GM19438 (cell line): Measurements from ENCODE around the gene RSPH1.

Experiments
- ATAC-seq: cut with Tn5 transposase; IDR thresholded peaks from one replicate; pipeline ENCODE4 v1.9.1; 2021; ENCODE audit warnings: low read depth; ENCODE audit not compliant: unreplicated experiment

The RSPH1 gene

DNA sequence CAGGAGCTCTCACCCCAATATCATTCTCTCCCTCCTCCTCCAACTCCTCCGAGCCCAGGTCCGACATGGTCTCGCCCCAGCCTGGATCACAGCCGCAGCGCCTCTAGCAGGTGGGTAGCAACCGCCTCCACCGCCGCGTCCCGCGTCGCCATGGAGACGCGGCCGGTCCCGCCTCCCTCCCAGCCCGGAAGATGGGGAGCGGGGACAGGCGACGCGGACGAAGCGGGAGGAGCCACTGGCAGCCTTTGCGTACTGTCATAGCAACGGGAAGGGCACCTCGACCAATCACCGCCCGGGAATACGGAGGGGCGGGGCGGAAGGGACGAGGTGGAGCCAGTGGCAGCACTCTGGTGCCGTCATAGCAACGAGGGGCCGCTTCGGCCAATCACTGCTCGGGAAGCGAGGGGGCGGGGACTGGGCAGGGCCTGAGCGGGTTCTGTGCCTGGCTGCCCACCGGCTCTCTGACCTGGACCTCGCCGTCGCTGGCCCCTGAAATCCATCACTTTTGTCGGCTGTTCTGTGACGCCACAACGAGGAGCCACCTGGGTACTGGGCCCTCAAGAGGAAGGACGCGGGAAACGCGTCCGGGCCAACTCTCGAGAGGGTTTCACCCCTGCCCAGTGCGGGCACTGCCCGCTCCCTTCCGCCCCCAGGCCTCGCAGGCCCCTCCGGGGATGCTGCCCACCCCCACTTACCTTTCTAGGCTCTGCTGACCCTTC is at the start of gene RSPH1:
RSPH1 (minus strand) TSS at position 105 of the 719 bp plus-strand sequence; CDS start at position 67, 38 bp downstream.
- peak; percentile 98 for ATAC-seq

DNA sequence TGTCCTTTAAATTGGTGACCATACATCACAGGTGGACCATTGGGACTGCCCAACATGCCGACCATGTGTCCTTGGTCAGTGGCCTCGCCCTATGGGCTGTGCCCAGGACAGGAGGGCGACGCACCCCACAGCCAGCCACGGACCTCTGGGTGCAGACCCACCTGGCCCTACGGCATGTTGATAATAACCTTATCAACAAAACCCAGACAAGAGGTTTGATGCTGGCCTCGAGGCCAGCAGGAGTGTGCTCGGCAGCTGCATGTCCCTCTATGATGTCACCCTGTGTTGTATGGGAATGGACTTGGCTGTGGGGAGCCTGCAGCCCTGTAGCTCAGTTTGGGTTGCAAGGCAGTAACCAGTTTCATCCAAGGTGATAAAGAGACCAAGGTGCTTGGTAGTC is 49.7 kb upstream of the RSPH1 start:
- no peak for ATAC-seq

DNA sequence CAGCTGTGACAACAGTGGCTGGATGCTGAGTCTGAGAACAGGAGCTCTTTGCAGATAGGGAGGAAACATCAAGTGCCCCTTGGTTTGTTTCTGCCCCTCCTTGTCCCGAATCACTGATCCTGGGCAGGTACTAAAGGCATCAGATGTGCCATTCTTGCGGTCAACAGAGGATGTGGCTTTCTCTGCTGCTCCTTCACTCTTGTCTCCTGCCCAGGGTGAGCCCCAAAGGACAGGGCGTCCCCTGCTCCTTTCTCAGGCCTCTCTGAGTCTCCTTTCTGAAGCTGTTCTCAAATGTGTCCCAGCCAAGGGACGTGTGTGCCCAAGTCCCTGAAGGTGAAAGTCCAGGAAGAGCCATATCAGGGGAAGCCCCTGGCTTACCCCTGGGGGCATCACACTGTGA is 49.3 kb upstream of the RSPH1 start:
- ATAC-seq = no peak

DNA sequence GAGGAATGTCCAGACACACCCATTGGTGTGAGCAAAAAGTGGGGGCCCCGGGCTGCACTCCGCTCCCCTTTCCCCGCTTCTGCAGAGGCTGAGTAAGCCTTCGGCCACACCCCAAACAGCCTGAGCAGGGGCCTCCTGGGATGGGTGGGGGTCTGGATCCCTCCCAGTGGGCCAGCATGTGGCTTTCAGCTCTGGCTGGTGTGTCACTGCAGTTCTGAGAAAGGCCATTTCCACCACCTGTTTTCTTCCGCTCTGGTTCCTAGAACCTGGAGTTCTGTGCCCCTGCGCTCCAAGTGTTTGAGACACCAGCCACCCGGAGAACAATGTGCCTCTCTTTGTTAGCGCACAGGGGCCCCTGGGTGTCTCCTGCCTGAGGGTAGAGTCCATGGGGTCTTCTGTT is 48.5 kb upstream of the RSPH1 start:
- no peak for ATAC-seq

DNA sequence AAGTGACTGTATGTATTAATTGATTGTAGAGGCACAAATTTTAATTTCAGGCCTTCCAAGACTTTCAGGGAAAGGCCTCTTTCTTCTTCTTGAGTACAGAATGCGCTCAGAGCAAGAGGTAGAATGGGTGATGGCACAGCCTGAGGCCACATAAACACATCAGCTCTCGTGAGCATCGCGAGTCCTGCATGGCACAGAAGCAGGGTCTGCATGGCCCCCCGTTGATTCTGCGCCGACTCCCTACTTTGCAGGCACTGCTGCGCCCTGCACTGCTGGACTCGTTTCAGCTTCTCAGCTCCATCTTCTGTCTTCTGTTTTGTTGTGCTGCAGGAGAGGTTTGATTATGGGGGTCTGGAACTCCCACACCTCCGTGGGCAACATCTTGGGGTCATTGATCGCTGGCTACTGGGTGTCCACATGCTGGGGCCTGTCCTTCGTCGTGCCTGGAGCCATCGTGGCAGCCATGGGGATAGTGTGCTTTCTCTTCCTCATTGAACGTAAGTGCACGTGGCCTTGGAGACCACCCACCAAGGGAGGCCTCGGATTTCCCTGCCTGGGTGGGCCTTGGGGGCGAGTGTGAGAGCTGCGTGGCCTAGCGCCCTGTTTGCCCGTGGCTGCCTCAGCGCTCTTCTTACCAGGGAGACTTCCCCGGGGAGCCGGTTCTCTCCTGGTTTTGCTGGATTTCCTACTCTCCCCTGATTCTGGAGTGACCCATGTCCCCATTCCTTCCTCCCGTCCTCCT is 47.3 kb upstream of the RSPH1 start:
- no peak for ATAC-seq

DNA sequence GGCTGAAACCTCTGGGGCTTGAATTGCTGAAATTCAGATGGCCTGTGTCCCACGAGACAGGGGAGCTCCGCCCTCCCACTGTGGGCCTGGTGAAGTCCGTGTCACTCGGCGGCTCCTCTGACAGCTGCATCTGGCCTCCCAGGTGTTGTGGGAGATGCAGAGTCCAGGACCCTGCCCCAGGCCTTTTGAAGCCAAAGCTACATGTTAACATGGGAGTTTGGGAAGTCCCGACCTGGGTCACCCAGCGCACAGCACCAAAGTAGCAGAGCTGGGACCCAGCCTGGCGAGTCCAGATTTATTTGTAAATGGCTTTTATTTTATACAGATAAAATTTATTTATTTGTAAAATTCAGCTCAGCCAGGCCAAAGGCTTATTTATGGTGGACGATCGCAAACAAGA is 46.6 kb upstream of the RSPH1 start:
- ATAC-seq = no peak

DNA sequence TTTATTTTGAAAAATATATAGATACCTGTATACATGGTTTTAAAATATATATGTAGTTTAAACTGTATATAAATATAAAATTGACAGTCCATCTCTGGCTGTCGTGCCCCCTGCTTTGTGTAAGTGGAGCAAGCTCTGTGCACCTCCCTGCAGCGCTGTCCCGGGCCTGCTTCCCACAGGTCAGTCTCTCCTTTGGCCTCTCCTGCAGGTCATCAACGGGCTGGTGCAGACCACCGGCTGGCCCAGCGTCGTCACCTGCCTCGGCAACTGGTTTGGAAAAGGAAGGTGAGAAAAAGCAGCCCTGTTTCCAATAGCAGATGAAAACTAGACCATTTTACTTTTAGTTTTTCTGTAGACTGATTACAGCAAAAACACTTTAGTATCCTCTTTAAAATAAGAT is 46.2 kb upstream of the RSPH1 start:
- no peak for ATAC-seq

DNA sequence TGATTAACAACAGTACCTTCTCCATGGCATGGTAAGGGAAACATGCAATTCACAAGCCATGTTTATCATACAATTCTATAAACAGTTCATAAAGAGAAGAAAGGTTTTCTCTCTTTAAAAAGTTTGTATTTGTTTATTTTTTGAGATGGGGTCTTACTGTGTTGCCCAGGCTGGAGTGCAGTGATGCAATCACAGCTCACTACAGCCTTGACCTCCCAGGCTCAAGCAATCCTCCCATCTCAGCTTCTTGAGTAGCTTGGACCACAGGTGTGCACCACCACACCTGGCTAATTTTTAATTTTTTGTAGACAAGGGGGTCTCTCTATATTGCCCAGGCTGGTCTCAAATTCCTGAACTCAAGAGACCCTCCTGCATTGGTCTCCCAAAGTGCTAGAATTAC is 45.6 kb upstream of the RSPH1 start:
- no peak for ATAC-seq

DNA sequence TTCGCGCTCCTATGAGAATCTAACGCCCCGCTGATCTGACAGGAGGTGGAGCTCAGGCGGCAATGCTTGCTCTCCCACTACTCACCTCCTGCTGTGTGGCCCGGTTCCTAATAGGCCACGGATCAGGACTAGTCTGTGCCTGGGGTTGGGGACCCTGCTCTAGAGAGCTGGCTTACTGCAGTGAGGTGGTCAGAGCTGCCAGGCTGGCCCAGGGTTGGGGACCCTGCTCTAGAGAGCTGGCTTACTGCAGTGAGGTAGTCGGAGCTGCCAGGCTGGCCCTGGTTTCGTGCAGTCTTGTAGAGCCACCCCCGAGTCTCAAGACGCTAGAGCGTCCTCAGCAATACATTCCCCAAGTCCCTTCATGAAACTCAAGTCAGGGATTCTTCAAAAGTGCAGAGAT is 45.1 kb upstream of the RSPH1 start:
- ATAC-seq = no peak

DNA sequence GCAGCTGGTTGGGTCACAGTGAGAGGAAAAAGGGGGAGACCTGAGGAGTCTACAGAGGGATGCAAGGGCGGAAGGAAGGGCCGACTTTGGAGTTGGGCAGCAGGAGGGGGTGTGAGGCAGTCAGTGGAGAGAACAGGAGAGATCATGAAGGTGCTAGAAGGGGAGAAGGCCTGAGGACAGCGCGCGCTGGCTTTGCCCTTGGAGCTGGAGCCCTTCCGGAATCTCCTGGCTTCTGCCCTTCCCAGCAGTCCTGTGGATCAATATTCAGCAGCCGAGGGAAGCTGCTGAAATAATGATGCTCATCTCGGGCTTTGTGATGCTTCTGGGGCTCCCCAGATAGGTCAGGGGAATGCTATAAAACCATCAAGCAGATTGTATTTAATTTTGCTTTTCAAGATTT is 44.4 kb upstream of the RSPH1 start:
- ATAC-seq = no peak

DNA sequence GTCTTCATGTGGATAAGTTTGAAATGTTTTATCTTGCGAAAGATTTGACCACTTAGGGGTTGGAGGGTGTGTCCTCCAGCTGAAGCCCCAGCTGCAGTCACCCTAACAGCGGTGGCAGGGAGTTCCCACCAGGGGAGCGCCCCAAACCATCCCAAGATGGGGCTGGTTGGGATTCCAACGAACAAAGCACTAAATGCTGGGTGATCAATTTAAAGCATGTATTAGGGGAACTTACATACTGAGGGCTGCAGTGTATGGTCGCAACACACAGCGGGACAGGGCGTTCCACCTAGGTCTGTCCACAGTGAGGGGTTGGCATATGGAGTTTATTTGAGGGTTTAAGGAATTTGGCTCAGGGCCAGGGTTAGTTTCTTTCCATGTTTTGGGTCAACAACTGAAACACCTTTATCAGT is 43.9 kb upstream of the RSPH1 start:
- ATAC-seq = no peak

DNA sequence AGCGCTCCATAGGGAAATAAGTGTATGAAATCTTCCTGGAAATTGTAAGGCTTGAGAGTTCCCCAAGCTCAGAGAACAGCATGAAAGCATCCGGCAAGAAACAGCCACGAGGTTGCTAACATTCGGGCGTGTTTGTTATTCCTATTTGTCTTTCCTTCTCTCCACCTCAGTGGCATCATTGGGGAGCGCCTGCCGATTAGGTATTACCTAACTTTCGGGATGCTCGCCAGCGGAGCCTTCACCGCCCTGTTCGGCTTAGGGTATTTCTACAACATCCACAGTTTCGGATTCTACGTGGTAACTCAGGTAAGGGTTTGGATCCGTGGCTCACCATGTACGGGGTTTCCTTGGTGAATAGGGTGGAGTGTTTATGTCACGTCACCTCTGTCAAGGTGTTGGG is 43.3 kb upstream of the RSPH1 start:
- no peak for ATAC-seq

DNA sequence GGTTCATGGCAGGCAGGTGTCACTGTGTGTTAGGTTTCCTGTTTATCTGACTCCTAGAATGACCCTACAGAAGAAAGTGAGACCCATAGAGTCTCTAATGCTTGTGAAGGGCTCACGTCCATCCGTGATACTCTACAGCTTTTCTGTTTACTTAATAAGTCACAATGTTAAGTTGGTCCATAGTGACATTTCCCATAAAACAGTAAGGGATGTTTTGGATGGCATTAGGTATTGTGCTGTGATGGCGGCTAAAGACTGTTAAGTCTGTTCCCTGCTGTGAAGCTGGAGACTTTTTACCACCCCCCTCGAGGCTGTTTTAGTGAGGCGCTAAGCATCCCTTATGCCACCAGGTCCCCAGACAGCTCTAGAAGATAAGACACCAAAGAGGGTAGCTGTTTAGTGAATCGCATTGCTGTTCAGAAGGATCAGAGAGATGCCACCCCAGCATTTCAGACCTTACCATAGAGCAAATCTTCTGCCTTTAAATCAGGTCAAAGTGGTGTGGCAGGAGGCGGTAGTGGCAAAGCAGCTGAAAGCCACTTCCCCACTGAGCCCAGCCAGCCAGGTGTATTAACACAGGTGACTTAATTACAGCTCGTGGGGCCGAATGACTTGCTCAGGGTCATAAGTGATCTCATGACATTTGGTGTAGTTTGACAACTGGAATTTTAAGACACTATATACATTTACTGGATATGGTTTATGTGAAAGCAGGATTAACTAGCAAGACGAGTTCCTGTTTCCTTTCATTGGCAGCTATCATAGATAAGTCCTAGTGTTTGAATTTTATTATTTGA is 42.7 kb upstream of the RSPH1 start:
- ATAC-seq = no peak

DNA sequence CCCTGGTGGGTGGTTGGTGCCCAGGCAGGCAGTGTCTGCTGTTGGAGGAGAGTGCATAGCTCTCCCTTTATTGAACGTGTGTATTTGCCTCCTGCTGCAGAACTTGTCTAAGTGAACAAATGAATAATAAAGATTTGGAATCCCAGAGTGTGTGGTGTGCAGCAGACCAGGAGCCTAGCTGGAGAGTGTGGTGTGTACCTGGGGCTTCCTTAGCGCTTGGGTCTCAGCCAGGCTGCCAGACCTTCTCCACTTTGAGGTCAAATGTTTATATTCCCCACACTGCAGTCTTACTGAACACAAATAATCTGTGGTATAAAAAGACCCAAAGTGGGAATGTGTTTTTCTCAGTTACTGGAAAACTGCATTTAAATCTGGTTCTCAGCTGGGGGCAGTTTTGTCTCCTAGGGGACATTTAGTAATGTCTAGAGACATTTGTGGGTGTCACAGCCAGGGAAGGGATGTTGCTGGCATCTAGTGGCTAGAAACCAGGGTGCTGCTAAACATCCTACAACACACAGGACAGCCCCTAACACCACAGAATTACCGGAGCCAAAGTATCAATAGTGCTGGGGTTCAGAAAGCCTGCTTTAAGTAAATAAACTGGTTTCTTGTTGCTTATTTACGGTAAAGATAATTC is 41.2 kb upstream of the RSPH1 start:
- no peak for ATAC-seq

DNA sequence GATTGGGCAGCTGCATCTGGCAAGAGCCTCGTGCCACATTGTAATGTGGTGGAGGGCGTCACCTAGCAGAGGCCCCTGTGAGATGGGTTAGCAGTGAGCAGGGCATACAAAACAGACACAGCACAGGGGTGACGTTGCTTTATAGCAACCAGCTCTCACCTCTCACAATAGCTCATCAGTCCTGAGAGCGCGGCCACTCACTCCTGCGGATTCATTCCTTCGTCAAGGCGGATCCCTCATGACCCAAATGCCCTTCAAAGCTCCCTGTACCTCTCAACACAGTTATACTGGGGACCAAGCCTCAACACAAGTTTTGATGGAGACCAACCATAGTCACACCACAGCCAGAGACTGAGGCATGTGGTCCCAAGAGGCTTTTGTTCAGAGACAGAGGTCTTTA is 40.6 kb upstream of the RSPH1 start:
- no peak for ATAC-seq

DNA sequence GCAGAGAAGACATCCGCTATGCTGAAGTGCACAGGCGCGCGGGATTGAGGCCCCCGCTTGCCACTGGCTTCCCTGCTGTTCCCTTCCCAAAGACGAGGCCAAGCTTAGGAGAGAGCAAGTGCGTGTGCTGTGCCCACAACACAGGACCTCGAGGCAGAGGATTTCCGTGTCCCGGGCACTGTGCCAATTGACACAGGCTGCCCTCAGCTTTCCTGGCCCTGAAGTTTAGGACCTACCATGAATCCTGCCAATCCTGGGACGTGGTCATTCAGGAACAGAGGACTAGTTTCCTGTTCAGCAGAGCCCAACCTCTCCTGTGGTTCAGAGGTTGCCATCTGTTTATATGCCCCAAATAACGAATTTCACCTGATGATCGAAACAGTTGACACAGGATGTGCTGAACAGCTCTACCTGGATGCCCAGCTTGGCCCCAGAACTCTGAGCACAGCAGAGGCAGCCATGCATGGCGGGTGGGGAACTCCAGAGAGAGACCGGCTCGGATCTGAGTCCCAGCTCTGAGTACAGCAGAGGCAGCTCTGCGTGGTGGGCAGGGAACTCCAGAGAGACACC is 39.7 kb upstream of the RSPH1 start:
- peak; percentile 46 for ATAC-seq

DNA sequence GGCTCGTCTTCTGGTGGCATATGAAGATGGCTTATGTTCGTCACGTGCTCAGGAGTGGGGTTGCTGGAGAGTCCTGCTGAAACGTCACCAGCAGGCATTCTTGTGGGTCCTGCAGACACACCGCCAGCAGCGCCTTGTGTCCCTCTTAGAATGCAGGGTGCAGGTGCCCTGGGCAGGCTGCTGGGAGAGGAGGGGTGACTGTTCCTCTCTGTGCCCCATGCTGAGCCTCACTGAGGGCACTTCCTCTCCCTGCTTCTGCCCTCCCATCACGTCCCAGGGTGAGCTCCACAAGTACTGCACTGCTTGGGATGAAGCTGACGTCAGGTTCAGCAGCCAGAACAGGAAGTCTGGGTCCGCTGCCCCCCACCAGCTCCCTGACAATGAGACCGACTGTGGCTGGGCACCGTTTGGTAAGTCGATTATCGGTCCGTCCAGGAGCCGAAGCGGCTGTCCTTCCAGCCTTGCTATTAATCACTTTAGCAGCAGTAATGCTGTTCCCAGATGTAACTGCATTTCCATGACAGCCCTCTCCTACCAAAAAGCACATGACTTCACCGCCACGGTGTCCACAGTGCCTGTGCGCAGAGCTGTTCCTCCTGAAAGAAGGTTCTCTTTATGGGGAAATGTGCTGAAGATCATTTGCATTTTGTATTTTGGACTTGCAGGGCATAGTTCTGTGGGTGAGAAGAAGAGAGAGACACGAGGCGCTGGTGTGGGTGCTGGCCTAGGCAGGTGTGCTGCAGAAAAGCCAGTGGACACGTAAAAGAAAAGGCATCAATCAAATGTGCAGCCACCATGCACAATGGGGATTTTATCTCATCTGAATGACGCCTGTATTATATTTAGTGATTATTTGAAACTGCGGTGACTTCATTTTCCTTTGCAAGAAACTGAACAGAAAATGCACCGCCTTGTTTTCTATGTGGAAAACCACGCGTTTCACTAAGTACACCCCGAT is 38.7 kb upstream of the RSPH1 start:
- ATAC-seq = peak; percentile 38

DNA sequence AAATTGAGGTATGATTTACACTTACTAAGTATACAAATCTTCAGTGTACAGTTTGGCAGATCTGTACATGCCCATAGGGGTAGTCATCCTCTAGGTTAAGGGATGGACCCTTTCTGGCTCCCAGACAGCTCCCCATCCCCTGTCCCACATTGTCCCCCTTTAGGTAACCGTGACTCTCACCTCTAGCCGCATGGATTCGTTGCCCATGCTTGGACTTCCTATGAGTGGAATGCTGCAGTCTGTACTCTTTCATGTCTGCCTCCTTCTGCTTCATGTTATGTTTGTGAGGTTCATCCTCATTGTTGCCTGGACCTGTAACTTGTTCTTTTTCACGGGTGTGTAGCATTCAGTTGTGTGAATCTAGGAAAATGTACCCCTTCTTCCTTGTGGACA is 37.9 kb upstream of the RSPH1 start:
- no peak for ATAC-seq

DNA sequence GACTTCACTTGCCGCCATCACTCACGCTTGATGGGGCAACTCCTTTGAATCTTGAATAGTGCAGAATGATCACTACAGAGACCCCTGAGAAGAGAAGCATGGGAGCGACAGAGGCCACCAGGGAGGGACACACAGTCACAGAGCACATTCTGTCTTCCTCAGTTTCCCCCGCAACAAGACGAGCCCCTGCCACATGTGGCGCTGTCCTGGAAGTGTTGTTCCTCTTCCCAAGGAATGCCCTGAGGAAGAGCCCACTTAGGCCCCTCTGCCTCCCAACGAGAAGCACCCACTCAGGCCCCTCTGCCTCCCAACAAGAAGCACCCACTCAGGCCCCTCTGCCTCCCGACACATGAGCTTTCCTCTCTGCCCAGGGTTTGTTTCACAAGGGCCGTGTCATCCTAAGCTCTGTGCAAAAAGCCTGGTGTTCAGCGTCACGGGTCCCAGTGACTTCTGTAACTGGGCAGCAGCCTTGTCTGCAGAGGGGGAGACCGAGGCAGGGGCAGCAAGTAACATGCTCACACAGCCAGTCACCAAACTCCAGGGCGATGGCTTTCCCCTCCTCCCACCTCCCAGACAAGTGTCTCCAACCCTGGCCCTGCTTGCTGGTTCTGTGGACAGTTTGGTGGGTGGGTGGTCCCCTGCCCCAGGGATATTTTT is 37.4 kb upstream of the RSPH1 start:
- ATAC-seq = no peak
